Measurements from ENCODE around the gene WWTR1. TPM values are rescaled to one million over a fixed set of nuclear protein-coding genes. Genes with fewer than 3 reads are reported as not detected.

The WWTR1 gene
- total and polyA plus RNA-seq, 4 donors: 4.5 to 11.8 (median 9.0) TPM

GRCh38 chr3:149523512-149524299 is 134.1 kb downstream of the WWTR1 start:
- no peak for TF ChIP-seq REST (IDR thresholded peaks at IDR 0.05)
- Histone ChIP-seq H3K9ac (ENCODE audit: low read depth in 1 of 2, low read length in 2 of 2) (no peak overlapping the region), H3K9me3 (ENCODE audit: control insufficient read depth in 4 of 4, low read length in 3 of 4) (no peaks in the 10 kb centered on the region), H3K27ac (ENCODE audit: low read depth in 1 of 2, low read length in 2 of 2) (no peak overlapping the region), H3K27me3 (ENCODE audit: control insufficient read depth in 4 of 4, insufficient read depth in 4 of 4, low read length in 3 of 4) (no peaks in the 10 kb centered on the region), H3K4me3 (ENCODE audit: low read depth in 1 of 3, low read length in 3 of 3) (no peak overlapping the region), H3K4me1 (ENCODE audit: control insufficient read depth in 4 of 4, insufficient read depth in 4 of 4, low read length in 3 of 4) (peaks cover 0 to 11% (median 7%) of the 10 kb centered on the region in 4 donors), H3K36me3 (ENCODE audit: control insufficient read depth in 4 of 4, insufficient read depth in 3 of 4, low read depth in 1 of 4, low read length in 3 of 4) (peaks cover 0 to 14% (median 6%) of the 10 kb centered on the region in 4 donors)
- no peak for DNase-seq (ENCODE audit: low spot score)
- 93% methylated on average over 11 of the region's 11 CpGs for WGBS

GRCh38 chr3:149519912-149520311 is 137.9 kb downstream of the WWTR1 start:
- Histone ChIP-seq H3K27me3 (ENCODE audit: control insufficient read depth in 4 of 4, insufficient read depth in 4 of 4, low read length in 3 of 4) (no peaks in the 10 kb centered on the region), H3K36me3 (ENCODE audit: control insufficient read depth in 4 of 4, insufficient read depth in 3 of 4, low read depth in 1 of 4, low read length in 3 of 4) (peaks cover 0 to 11% (median 4%) of the 10 kb centered on the region in 4 donors), H3K4me3 (ENCODE audit: low read depth in 1 of 3, low read length in 3 of 3) (no peak overlapping the region), H3K27ac (ENCODE audit: low read depth in 1 of 2, low read length in 2 of 2) (no peak overlapping the region), H3K9ac (ENCODE audit: low read depth in 1 of 2, low read length in 2 of 2) (no peak overlapping the region), H3K9me3 (ENCODE audit: control insufficient read depth in 4 of 4, low read length in 3 of 4) (no peaks in the 10 kb centered on the region), H3K4me1 (ENCODE audit: control insufficient read depth in 4 of 4, insufficient read depth in 4 of 4, low read length in 3 of 4) (peaks cover 0 to 6% (median 0%) of the 10 kb centered on the region in 4 donors)
- TF ChIP-seq CTCF (IDR thresholded peaks at IDR 0.05; ENCODE audit: low read depth, low read length, missing input control): no peak
- no peak for TF ChIP-seq TAF1 (conservative IDR thresholded peaks at IDR 0.05)
- no peak for TF ChIP-seq FOXA1 (IDR thresholded peaks at IDR 0.05)
- no peak for TF ChIP-seq GABPA (IDR thresholded peaks at IDR 0.05 in 1 of 2, conservative IDR thresholded peaks at IDR 0.05 in 1 of 2)
- TF ChIP-seq REST (IDR thresholded peaks at IDR 0.05): no peak
- no peak for TF ChIP-seq EGR1 (IDR thresholded peaks at IDR 0.05; ENCODE audit: low read depth in 2 of 2)
- no peak for TF ChIP-seq JUND (IDR thresholded peaks at IDR 0.05)
- DNase-seq (ENCODE audit: low spot score): no peak
- 89% methylated on average over 3 of the region's 3 CpGs for WGBS

Data from liver (tissue), 9 donors.